CD4-positive, alpha-beta T cell (primary cell): ENCODE data around the gene MADCAM1. TPM values are rescaled to one million over a fixed set of nuclear protein-coding genes. Genes with fewer than 3 reads are reported as not detected.
A peak's percentile ranks its signal among the peaks of the same experiment; 100 is the strongest.

ENCODE experiments used
- ATAC-seq: fragments of 200-7000 bp; cut with Tn5 transposase; one replicate; pipeline ENCODE4 v1.10.0; 2022; ENCODE audit warnings: mild to moderate bottlenecking; ENCODE audit not compliant: poor library complexity
- CTCF ChIA-PET: fragments of 350-600 bp; sonication (Branson Sonifier 250); formaldehyde crosslinking; loops from one replicate; lab custom pipeline; 2021; ENCODE audit warnings: antibody characterized with exemption, inconsistent platforms; lab: Charles Lee
- POLR2A ChIA-PET: fragments of 350-600 bp; sonication (Branson Sonifier 250); formaldehyde crosslinking; loops from one replicate; lab custom pipeline; 2021; ENCODE audit warnings: antibody characterized with exemption, inconsistent platforms; lab: Charles Lee
- DNase-seq, 14 experiments: peaks; one replicate each; pipeline ENCODE4 v3.0.0-alpha.2; 2013 to 2020; ENCODE audit warnings: mixed read lengths in 2 of 14
- H3K27ac ChIP-seq, 2 donors: one replicate each; pipeline versions ENCODE4 v1.5.1 to v1.7.0; 2013; ENCODE audit warnings: low read length in 2 of 2, low read depth in 1 of 2, mild to moderate bottlenecking in 1 of 2
- H3K27me3 ChIP-seq, 2 experiments: 1 replicate in 1 of 2; 2 replicates in 1 of 2; pipeline versions ENCODE4 v1.6.1 to v1.7.0; 2013; ENCODE audit warnings: low read length in 2 of 2, control low read depth in 1 of 2, mild to moderate bottlenecking in 1 of 2, moderate library complexity in 1 of 2; ENCODE audit not compliant: insufficient read depth in 2 of 2, control insufficient read depth in 1 of 2
- H3K36me3 ChIP-seq: one replicate; pipeline ENCODE4 v1.6.1; 2013; ENCODE audit warnings: low read length, control low read depth; ENCODE audit not compliant: insufficient read depth
- H3K4me1 ChIP-seq: one replicate; pipeline ENCODE4 v1.6.1; 2013; ENCODE audit warnings: low read length, control low read depth; ENCODE audit not compliant: insufficient read depth
- H3K4me3 ChIP-seq: one replicate; pipeline ENCODE4 v1.5.1; 2013; ENCODE audit warnings: mild to moderate bottlenecking, low read length, moderate library complexity
- H3K9me3 ChIP-seq, 2 experiments: 1 replicate in 1 of 2; 2 replicates in 1 of 2; pipeline versions ENCODE4 v1.6.1 to v1.7.0; 2013; ENCODE audit warnings: low read length in 2 of 2, mild to moderate bottlenecking in 2 of 2, control low read depth in 1 of 2, moderate library complexity in 1 of 2; ENCODE audit not compliant: control insufficient read depth in 1 of 2, insufficient read depth in 1 of 2
- H3K27ac Mint-ChIP-seq: one replicate; pipeline ENCODE4 v1.8.0; 2020; ENCODE audit warnings: mixed read lengths
- H3K27me3 Mint-ChIP-seq: one replicate; pipeline ENCODE4 v1.8.0; 2021; ENCODE audit warnings: mixed read lengths
- H3K36me3 Mint-ChIP-seq: one replicate; pipeline ENCODE4 v1.8.0; 2021; ENCODE audit warnings: low read depth, mixed read lengths
- H3K4me1 Mint-ChIP-seq: one replicate; pipeline ENCODE4 v1.8.0; 2021; ENCODE audit warnings: low read depth, mixed read lengths
- H3K4me3 Mint-ChIP-seq: one replicate; pipeline ENCODE4 v1.8.0; 2020; ENCODE audit warnings: mild to moderate bottlenecking, mixed read lengths
- H3K9me3 Mint-ChIP-seq: one replicate; pipeline ENCODE4 v1.8.0; 2020; ENCODE audit warnings: mixed read lengths
- intact Hi-C, 2 experiments: fragments of 100-400 bp; cut with DNase I in 1 of 2; cut with micrococcal nuclease in 1 of 2; formaldehyde crosslinking; loops; one replicate each; pipeline versions ENCODE4 v1.15.1 to v1.9.0; 2023 to 2025; cut with DNase I, micrococcal nuclease
- total RNA-seq, 174 experiments: library from RNA in 2 of 174; stranded (reverse) in 2 of 174; gene quantifications; one replicate each; pipeline ENCODE4 v1.2.3 and lab custom pipeline; 2021 to 2026
- TF ChIP-seq, protein P1 (sequence below): fragments of 200-600 bp; IDR thresholded peaks from one replicate; pipeline ENCODE4 v1.8.0; 2022; ENCODE audit warnings: antibody characterized with exemption, mild to moderate bottlenecking

Gene MADCAM1
- total RNA-seq, 2 experiments from 2014 or later: 0.20 to 0.91 TPM

- Histone ChIP-seq H3K9me3 (peaks cover 5 to 31% of the 10 kb centered on the region in 2 experiments), H3K27me3 (peaks cover 10 to 11% of the 10 kb centered on the region in 2 experiments), H3K36me3 (no peaks in the 10 kb centered on the region), H3K27ac (no peak overlapping the region), H3K4me1 (peaks cover 5% of the 10 kb centered on the region), H3K4me3 (no peak overlapping the region)
- H3K27ac Mint-ChIP-seq: peak overlapping the region; percentile 68
- H3K36me3 Mint-ChIP-seq: peaks cover 10% of the 10 kb centered on the region
- POLR2A ChIA-PET: interaction anchor here (1.1 kb wide), 1 partner anchor 28 kb away, joined by 3 read pairs; no protein-coding TSS in a partner anchor
- CTCF ChIA-PET: interaction anchor here (1.5 kb wide), 1 partner anchor 24 kb away, joined by 3 read pairs; no protein-coding TSS in a partner anchor
- intact Hi-C loops: no loop called here
- H3K4me1 Mint-ChIP-seq: peaks cover 9% of the 10 kb centered on the region
- TF ChIP-seq, protein P1, sequence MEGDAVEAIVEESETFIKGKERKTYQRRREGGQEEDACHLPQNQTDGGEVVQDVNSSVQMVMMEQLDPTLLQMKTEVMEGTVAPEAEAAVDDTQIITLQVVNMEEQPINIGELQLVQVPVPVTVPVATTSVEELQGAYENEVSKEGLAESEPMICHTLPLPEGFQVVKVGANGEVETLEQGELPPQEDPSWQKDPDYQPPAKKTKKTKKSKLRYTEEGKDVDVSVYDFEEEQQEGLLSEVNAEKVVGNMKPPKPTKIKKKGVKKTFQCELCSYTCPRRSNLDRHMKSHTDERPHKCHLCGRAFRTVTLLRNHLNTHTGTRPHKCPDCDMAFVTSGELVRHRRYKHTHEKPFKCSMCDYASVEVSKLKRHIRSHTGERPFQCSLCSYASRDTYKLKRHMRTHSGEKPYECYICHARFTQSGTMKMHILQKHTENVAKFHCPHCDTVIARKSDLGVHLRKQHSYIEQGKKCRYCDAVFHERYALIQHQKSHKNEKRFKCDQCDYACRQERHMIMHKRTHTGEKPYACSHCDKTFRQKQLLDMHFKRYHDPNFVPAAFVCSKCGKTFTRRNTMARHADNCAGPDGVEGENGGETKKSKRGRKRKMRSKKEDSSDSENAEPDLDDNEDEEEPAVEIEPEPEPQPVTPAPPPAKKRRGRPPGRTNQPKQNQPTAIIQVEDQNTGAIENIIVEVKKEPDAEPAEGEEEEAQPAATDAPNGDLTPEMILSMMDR: no peak
- no peaks in the 10 kb centered on the region for H3K9me3 Mint-ChIP-seq
- H3K27me3 Mint-ChIP-seq: peaks cover 25% of the 10 kb centered on the region
- DNase-seq (no peak), ATAC-seq (no peak)
- peak overlapping the region; percentile 35 for H3K4me3 Mint-ChIP-seq
Observed at GRCh38 chr19:482186-483041, 13.9 kb upstream of the MADCAM1 start.

DNA sequence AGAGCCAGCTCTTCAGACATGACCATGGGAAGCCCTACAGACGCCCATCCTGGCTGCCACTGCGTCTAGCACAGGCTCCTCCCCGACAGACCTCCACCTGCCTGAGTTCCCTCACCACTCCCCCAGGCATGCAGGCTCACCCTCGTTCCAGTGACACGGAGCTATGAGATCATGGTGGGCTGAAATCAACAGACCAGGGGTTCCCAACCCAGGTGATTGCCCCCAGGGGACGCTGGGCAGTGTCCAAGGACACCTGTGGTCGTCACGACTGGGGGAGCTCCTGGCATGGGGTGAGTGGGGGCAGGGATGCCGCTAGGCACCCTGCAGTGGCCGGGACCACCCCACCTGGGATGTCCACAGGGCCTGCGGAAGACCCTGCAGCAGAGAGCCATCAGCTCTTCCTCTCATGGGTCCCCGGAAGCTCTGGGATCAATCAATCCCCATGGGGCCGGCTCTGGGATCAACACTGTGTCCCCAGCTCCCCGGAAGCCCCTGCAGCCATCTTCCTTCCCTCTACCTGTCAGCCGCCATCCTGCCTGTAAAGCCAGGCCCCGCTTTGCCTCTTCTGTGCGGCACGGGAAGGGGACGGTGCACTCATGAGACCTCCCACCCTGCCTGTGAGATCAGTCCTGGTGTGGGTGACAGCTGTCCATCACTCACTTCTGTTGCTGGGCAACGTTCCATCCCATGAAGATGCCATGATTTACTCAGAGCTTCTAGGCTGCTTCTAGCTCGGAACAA is 12.8 kb upstream of the MADCAM1 start:
- Histone ChIP-seq H3K4me3 (no peak overlapping the region), H3K27me3 (peaks cover 10 to 11% of the 10 kb centered on the region in 2 experiments), H3K36me3 (no peaks in the 10 kb centered on the region), H3K27ac (no peak overlapping the region), H3K4me1 (peaks cover 11% of the 10 kb centered on the region), H3K9me3 (peaks cover 5 to 31% of the 10 kb centered on the region in 2 experiments)
- TF ChIP-seq, protein P1: no peak
- ATAC-seq (no peak), DNase-seq (no peak)
- Mint-ChIP-seq H3K27me3 (peaks cover 25% of the 10 kb centered on the region), H3K9me3 (no peaks in the 10 kb centered on the region), H3K36me3 (peaks cover 10% of the 10 kb centered on the region), H3K4me3 (peak overlapping the region; percentile 63), H3K27ac (peak overlapping the region; percentile 64), H3K4me1 (peaks cover 9% of the 10 kb centered on the region)
- intact Hi-C loops: no loop called here
- ChIA-PET POLR2A (no interaction called here), CTCF (no interaction called here)

DNA sequence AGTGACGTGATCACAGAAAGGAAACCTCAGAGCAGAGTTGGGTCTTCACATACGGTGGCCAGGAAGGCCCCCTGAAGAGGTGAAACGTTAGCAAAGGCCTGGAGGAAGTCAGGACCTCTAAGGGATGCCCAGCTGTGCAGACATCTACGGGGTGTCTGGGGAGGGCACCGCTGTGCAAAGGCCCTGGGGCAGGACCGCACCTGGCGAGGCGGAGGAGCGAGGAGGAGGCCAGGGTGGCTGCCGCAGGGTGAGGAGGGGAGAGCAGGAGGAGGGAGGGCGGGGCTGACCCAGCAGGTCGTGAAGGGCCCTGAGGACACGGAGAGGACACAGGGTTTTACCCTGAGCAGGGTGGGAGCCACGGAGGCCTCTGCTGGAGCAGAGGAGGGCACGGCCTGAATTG is 11.8 kb upstream of the MADCAM1 start:
- peaks cover 10% of the 10 kb centered on the region for H3K36me3 Mint-ChIP-seq
- H3K4me1 Mint-ChIP-seq: peaks cover 9% of the 10 kb centered on the region
- Histone ChIP-seq H3K27ac (no peak overlapping the region), H3K27me3 (peaks cover 10 to 11% of the 10 kb centered on the region in 2 experiments), H3K9me3 (peaks cover 5 to 31% of the 10 kb centered on the region in 2 experiments), H3K4me3 (no peak overlapping the region), H3K4me1 (peaks cover 16% of the 10 kb centered on the region), H3K36me3 (no peaks in the 10 kb centered on the region)
- DNase-seq: no peak
- intact Hi-C loops: no loop called here
- H3K27ac Mint-ChIP-seq: no peak overlapping the region
- no peak overlapping the region for H3K4me3 Mint-ChIP-seq
- TF ChIP-seq, protein P1: no peak
- ChIA-PET CTCF (no interaction called here), POLR2A (no interaction called here)
- no peak for ATAC-seq
- peaks cover 25% of the 10 kb centered on the region for H3K27me3 Mint-ChIP-seq
- H3K9me3 Mint-ChIP-seq: no peaks in the 10 kb centered on the region
